OCI-LY7 (cell line): ENCODE measurements around the gene C1QTNF2.

Experiments used
- EZH2phosphoT487 ChIP-seq: fragments of 200-600 bp; sonication (generic); IDR thresholded peaks from 2 replicates; pipeline ENCODE4 v1.6.1; 2018; ENCODE audit warnings: low read depth, borderline replicate concordance, mild to moderate bottlenecking, mixed run types, antibody characterized with exemption, low read length, moderate library complexity, mixed read lengths
- TF ChIP-seq, protein P1 (sequence below): fragments of 200-600 bp; sonication (generic); conservative IDR thresholded peaks from 2 replicates; pipeline ENCODE4 v1.5.1; 2014; ENCODE audit warnings: mild to moderate bottlenecking, antibody characterized with exemption, low read length, moderate library complexity, mixed read lengths

DNA sequence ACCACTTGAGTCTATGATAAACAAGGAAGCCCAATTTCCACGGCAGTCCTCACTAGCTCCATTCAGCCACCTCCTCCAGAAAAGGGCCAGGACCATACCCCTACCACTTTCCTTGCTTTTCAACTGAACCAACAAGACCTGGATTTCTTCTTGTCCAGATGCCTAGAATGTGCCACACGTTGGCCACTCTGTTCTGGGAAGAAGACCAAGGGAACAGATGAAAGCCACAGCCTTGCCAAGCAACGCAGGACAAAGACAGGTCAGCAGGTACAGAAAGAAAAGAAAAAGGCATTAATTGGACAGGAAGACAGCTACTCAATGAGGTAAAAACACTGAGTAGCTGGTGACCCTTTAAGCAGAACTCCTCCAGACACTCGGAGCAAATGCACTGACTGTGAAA lies 60.3 kb downstream of the C1QTNF2 start:
- TF ChIP-seq, protein P1, sequence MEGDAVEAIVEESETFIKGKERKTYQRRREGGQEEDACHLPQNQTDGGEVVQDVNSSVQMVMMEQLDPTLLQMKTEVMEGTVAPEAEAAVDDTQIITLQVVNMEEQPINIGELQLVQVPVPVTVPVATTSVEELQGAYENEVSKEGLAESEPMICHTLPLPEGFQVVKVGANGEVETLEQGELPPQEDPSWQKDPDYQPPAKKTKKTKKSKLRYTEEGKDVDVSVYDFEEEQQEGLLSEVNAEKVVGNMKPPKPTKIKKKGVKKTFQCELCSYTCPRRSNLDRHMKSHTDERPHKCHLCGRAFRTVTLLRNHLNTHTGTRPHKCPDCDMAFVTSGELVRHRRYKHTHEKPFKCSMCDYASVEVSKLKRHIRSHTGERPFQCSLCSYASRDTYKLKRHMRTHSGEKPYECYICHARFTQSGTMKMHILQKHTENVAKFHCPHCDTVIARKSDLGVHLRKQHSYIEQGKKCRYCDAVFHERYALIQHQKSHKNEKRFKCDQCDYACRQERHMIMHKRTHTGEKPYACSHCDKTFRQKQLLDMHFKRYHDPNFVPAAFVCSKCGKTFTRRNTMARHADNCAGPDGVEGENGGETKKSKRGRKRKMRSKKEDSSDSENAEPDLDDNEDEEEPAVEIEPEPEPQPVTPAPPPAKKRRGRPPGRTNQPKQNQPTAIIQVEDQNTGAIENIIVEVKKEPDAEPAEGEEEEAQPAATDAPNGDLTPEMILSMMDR = no peak
- TF ChIP-seq EZH2phosphoT487 = no peak
